ENCODE data around the gene DENND4B.

The DENND4B gene

GRCh38 chr1:153880962-153881361 is 65.6 kb downstream of the DENND4B start:
- DNase-seq: peak; percentile 89

DNA sequence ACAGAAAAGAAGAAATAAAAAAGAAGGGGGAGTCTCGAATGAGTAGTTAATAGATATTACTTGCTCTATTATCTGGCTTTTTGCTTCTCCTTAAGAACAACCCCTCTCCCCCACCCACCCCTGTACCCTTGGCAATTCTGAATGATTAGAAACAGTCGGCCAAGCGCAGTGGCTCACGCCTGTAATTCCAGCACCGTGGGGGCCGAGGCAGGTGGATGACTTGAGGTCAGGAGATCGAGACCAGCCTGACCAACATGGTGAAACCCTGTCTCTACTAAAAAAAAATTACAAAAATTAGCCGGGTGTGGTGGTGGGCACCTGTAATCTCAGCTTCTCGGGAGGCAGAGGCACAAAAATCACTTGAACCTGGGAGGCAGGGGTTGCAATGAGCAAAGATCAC is 66.5 kb downstream of the DENND4B start:
- no peak for DNase-seq

All from hematopoietic multipotent progenitor cell treated with erythropoietin and hydrocortisone succinate and interleukin-3 and kit ligand, for 6 days (in vitro differentiated cells).